22Rv1 (cell line): ENCODE data around the gene TLE1.

Experiments
- H3K27ac ChIP-seq: fragments of 450-650 bp; 2 replicates; pipeline ENCODE4 v1.5.1; 2017
- CTCF ChIP-seq: fragments of 450-650 bp; IDR thresholded peaks from 2 replicates; pipeline ENCODE4 v1.5.1; 2017; ENCODE audit warnings: mild to moderate bottlenecking
- ZFX ChIP-seq: fragments of 450-650 bp; IDR thresholded peaks from 2 replicates; pipeline ENCODE4 v1.6.1; 2017; ENCODE audit warnings: antibody characterized with exemption, borderline replicate concordance

TLE1 gene

GRCh38 chr9:81627481-81627880 lies 61.9 kb downstream of the TLE1 start:
- TF ChIP-seq ZFX (no peak), CTCF (no peak)
- H3K27ac ChIP-seq: no peak overlapping the region

DNA sequence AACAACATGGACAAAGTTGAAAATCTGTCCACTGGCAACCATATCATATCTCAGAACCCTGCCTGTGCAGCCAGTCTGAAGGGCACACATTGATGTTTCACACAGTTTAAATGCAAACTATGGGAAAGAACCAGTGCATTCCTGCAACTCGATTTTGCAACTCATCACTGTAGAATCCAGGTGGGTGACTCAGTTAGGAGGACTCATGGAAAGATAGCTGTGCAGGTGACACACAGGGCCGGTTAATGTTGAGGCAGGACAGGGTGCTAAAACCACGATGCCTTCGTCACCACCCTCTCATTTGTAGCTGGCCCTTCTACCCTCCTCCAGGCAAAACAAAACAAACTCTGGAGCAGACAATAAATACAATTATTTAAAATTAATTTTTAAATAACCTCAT lies 62.8 kb downstream of the TLE1 start:
- TF ChIP-seq ZFX: no peak
- TF ChIP-seq CTCF: no peak
- no peak overlapping the region for H3K27ac ChIP-seq

DNA sequence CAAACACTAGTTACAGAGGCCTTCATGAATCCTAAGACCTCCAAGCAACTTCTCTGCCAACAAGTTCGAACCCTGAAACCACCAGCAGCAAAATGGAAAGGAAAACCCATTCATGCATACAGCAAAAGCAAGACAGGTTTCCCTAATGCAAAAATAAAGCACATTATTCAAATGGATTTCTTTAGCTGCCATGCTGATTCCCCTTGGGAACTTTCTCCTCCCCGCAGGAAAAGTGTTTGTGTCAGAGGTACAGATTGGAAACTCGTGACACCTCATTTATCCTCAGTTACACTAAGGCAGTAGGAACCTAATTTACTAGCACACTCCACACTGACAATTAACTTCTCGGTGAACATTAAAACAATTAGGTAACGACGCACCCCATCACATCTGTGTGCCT lies 63.4 kb downstream of the TLE1 start:
- H3K27ac ChIP-seq: no peak overlapping the region
- TF ChIP-seq ZFX (no peak), CTCF (no peak)

DNA sequence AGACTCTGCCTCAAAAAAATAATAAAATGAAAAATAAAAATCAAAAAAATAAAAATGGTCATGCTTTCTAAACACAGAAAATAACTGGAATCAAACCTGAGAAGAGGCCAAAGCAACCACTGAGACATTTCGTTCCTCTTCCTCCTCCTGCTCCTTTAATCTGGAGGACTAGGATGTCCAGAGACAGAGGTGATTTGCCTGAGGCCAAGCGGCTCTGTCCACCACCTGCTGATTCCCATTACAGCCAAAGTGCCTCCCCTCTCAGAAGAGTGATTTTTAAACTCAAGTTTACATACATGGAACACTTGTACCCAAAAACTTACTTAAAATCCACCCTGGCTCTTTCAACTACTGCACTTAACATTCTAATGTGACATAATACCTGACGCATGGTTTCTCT lies 65.6 kb downstream of the TLE1 start:
- H3K27ac ChIP-seq: no peak overlapping the region
- TF ChIP-seq ZFX (no peak), CTCF (no peak)

- TF ChIP-seq ZFX (no peak), CTCF (no peak)
- no peak overlapping the region for H3K27ac ChIP-seq
Observed at GRCh38 chr9:81622471-81623255, 66.7 kb downstream of the TLE1 start.

GRCh38 chr9:81621785-81622259 lies 67.5 kb downstream of the TLE1 start:
- no peak overlapping the region for H3K27ac ChIP-seq
- no peak for TF ChIP-seq ZFX

DNA sequence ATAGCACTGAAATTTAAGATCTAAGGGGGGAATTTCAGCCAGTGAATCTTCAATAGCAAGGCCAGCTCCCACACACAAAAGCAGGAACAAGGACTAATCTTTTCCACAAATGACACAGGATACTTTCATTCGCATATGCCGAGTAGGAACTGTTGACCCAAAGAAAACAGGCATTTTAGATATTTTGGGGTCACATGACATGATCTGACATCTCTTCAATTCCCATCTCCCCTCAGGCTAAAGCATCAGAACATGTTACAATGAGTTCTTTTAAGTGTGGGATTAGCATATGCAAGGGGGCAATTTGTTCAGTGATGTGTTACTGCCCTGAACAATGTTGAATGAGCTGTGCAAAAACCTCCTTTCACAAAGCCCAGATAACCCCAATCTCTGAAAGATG lies 68.2 kb downstream of the TLE1 start:
- TF ChIP-seq CTCF (no peak), ZFX (no peak)
- H3K27ac ChIP-seq: no peak overlapping the region
